ENCODE measurements around the gene HBP1.

DNA sequence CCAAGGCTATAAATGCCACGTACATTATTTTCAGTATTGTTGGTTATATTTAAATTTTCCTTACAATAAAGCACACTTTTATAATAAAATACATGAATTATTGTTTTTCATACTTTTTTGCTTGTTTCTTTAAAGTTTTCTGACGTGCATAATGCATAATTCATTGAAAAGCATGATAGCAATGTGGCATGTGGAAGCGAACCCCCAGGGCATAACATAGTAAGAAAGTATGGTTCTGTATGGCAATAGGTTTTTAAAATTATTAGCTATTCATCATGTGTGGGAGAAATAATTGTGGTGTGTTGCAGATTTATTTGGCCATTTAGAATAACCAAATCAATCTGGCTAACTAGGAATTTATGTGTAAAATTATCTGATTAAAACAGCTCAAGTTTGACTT, 7.4 kb upstream of the HBP1 start:
- TF ChIP-seq, protein P1, sequence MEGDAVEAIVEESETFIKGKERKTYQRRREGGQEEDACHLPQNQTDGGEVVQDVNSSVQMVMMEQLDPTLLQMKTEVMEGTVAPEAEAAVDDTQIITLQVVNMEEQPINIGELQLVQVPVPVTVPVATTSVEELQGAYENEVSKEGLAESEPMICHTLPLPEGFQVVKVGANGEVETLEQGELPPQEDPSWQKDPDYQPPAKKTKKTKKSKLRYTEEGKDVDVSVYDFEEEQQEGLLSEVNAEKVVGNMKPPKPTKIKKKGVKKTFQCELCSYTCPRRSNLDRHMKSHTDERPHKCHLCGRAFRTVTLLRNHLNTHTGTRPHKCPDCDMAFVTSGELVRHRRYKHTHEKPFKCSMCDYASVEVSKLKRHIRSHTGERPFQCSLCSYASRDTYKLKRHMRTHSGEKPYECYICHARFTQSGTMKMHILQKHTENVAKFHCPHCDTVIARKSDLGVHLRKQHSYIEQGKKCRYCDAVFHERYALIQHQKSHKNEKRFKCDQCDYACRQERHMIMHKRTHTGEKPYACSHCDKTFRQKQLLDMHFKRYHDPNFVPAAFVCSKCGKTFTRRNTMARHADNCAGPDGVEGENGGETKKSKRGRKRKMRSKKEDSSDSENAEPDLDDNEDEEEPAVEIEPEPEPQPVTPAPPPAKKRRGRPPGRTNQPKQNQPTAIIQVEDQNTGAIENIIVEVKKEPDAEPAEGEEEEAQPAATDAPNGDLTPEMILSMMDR (IDR thresholded peaks at IDR 0.05; ENCODE audit: low read depth, low read length), result no peak
- TF ChIP-seq POLR2A (IDR thresholded peaks at IDR 0.05; ENCODE audit: extremely low read depth, insufficient read length) (no peak), MYC (IDR thresholded peaks at IDR 0.05; ENCODE audit: low read depth, low read length) (no peak)
- TF ChIP-seq, protein P2, sequence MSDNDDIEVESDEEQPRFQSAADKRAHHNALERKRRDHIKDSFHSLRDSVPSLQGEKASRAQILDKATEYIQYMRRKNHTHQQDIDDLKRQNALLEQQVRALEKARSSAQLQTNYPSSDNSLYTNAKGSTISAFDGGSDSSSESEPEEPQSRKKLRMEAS (IDR thresholded peaks at IDR 0.05; ENCODE audit: low read depth, low read length), result no peak

Measured in NB4 (cell line).